HG03558 (cell line): ENCODE results near the gene ELF2.
"Not testable (repeated sequence)": the region's sequence is repeated elsewhere in the genome, so short reads cannot be mapped to it uniquely, and the experiment has no call there.

Experiments used
- ATAC-seq: cut with Tn5 transposase; IDR thresholded peaks from one replicate; pipeline ENCODE4 v1.9.1; 2021; ENCODE audit warnings: moderate number of reproducible peaks; ENCODE audit not compliant: unreplicated experiment; ENCODE audit errors: extremely low read depth

Gene ELF2

GRCh38 chr4:139177049-139177868 is at the start of gene ELF2:
Gene ELF2, minus strand, starts transcription at chr4:139177218. Its CDS starts 39,517 bp downstream, at chr4:139137701.
- peak; percentile 14 for ATAC-seq

- no peak for ATAC-seq
These were observed 46.8 kb upstream of the ELF2 start for GRCh38 chr4:139223682-139224317.

GRCh38 chr4:139222215-139222614 is 45.2 kb upstream of the ELF2 start:
- no peak for ATAC-seq

GRCh38 chr4:139221687-139222086 is 44.7 kb upstream of the ELF2 start:
- no peak for ATAC-seq

GRCh38 chr4:139219450-139220055 is 42.5 kb upstream of the ELF2 start:
- ATAC-seq: no peak

GRCh38 chr4:139214039-139214534 is 37.1 kb upstream of the ELF2 start:
- peak; percentile 98 for ATAC-seq

GRCh38 chr4:139213633-139214032 is 36.6 kb upstream of the ELF2 start:
- not testable (repeated sequence) for ATAC-seq

GRCh38 chr4:139212900-139213299 is 35.9 kb upstream of the ELF2 start:
- ATAC-seq: no peak

- ATAC-seq: no peak
These were observed 33.5 kb upstream of the ELF2 start for GRCh38 chr4:139210486-139210885.

GRCh38 chr4:139209470-139210063 is 32.5 kb upstream of the ELF2 start:
- ATAC-seq: no peak

- ATAC-seq: no peak
These were observed 31.5 kb upstream of the ELF2 start for GRCh38 chr4:139208404-139208945.

- no peak for ATAC-seq
These were observed 30.9 kb upstream of the ELF2 start for GRCh38 chr4:139207873-139208403.

GRCh38 chr4:139207247-139207646 is 30.2 kb upstream of the ELF2 start:
- ATAC-seq: no peak

- ATAC-seq: no peak
These were observed 26.0 kb upstream of the ELF2 start for GRCh38 chr4:139202991-139203390.

- ATAC-seq: no peak
These were observed 23.5 kb upstream of the ELF2 start for GRCh38 chr4:139200506-139200905.

- ATAC-seq: no peak
These were observed 23.1 kb upstream of the ELF2 start for GRCh38 chr4:139200102-139200501.

- not testable (repeated sequence) for ATAC-seq
These were observed 20.2 kb upstream of the ELF2 start for GRCh38 chr4:139197214-139197613.

- ATAC-seq: no peak
These were observed 19.4 kb upstream of the ELF2 start for GRCh38 chr4:139196462-139196861.

GRCh38 chr4:139191373-139191772 is 14.4 kb upstream of the ELF2 start:
- ATAC-seq: no peak

GRCh38 chr4:139189972-139190371 is 13.0 kb upstream of the ELF2 start:
- ATAC-seq: no peak
